GM12878 (cell line): ENCODE data around the gene PRKAG2. TPM values are rescaled to one million over a fixed set of nuclear protein-coding genes. Genes with fewer than 3 reads are reported as not detected.

Source experiments
- ATAC-seq: fragments of 200-7000 bp; cut with Tn5 transposase; 3 replicates; pipeline ENCODE4 v1.9.1; 2020; ENCODE audit warnings: mild to moderate bottlenecking, moderate library complexity
- BruUV-seq: library from RNA; stranded (reverse); fragments of 400-500 nt; replicated peaks from 2 replicates; lab custom pipeline; 2021; lab: Mats Ljungman, UMichigan
- CTCF ChIA-PET: fragments of 300-600 bp; sonication (Branson Sonifier 250); formaldehyde crosslinking; extraction: SDS; loops from one replicate; lab custom pipeline; 2021; ENCODE audit warnings: inconsistent platforms; lab: Yijun Ruan, JAX
- POLR2A ChIA-PET: fragments of 350-600 bp; formaldehyde crosslinking; extraction: SDS; loops from one replicate; lab custom pipeline; 2021; ENCODE audit warnings: inconsistent platforms; lab: Charles Lee
- RAD21 ChIA-PET: fragments of 300-600 bp; sonication (Branson Sonifier 250); formaldehyde crosslinking; loops from one replicate; lab custom pipeline; 2023; ENCODE audit warnings: antibody characterized with exemption; ENCODE audit not compliant: unreplicated experiment; lab: Charles Lee
- SMC1A ChIA-PET: fragments of 300-600 bp; sonication (Branson Sonifier 250); formaldehyde crosslinking; loops from one replicate; lab custom pipeline; 2023; ENCODE audit not compliant: unreplicated experiment, uncharacterized antibody; lab: Charles Lee
- DNase-seq: peaks from one replicate; pipeline ENCODE4 v3.0.0-alpha.2; 2011; ENCODE audit warnings: low read depth, low spot score
- FAIRE-seq: peaks from 3 replicates; lab custom pipeline; 2011; peaks lifted over from hg19 to GRCh38; lab: Jason Lieb, UNC
- H2AFZ ChIP-seq: 2 replicates; pipeline ENCODE4 v1.6.0; 2011; ENCODE audit warnings: low read depth, low read length, control low read depth; ENCODE audit not compliant: control insufficient read depth
- H3K27ac ChIP-seq: 2 replicates; pipeline ENCODE4 v1.5.1; 2011; ENCODE audit warnings: control low read depth; ENCODE audit not compliant: control insufficient read depth, insufficient read depth
- H3K27me3 ChIP-seq, 2 experiments: replicated peaks in 1 of 2; 2 replicates each; pipeline versions ENCODE4 v1.6.0 to v1.6.1; 2011; ENCODE audit warnings: low read length in 1 of 2; ENCODE audit not compliant: control insufficient read depth in 2 of 2, insufficient read depth in 2 of 2
- H3K36me3 ChIP-seq, 2 experiments: 2 replicates each; pipeline ENCODE4 v1.5.1; 2011; ENCODE audit warnings: low read length in 1 of 2; ENCODE audit not compliant: control insufficient read depth in 2 of 2, insufficient read depth in 2 of 2
- H3K4me1 ChIP-seq: 2 replicates; pipeline ENCODE4 v1.6.1; 2011; ENCODE audit warnings: mild to moderate bottlenecking, low read length, moderate library complexity, mixed read lengths; ENCODE audit not compliant: control insufficient read depth, insufficient read depth
- H3K4me2 ChIP-seq: 2 replicates; pipeline ENCODE4 v1.6.0; 2011; ENCODE audit warnings: control low read depth; ENCODE audit not compliant: control insufficient read depth, insufficient read depth
- H3K4me3 ChIP-seq: fragments of 200-600 bp; sonication (generic); 2 replicates; pipeline ENCODE4 v1.5.1; 2016
- H3K79me2 ChIP-seq: 2 replicates; pipeline ENCODE4 v1.6.0; 2011; ENCODE audit warnings: low read length; ENCODE audit not compliant: control insufficient read depth, insufficient read depth
- H3K9ac ChIP-seq: 2 replicates; pipeline ENCODE4 v1.8.0; 2011; ENCODE audit warnings: low read length, control low read depth, mixed read lengths; ENCODE audit not compliant: control insufficient read depth, insufficient read depth
- H3K9me3 ChIP-seq: replicated peaks from 3 replicates; pipeline ENCODE4 v1.5.1; 2011; ENCODE audit warnings: mild to moderate bottlenecking, low read length; ENCODE audit not compliant: control insufficient read depth, insufficient read depth
- H4K20me1 ChIP-seq: 2 replicates; pipeline ENCODE4 v1.6.0; 2011; ENCODE audit not compliant: control insufficient read depth, insufficient read depth
- GABPA ChIP-seq: IDR thresholded peaks from 2 replicates; pipeline ENCODE4 v1.6.1; 2014; ENCODE audit warnings: antibody characterized with exemption, low read depth, mild to moderate bottlenecking, inconsistent platforms
- PKNOX1 ChIP-seq: fragments of 450-650 bp; IDR thresholded peaks from 2 replicates; pipeline ENCODE4 v1.6.1; 2016; ENCODE audit warnings: mild to moderate bottlenecking
- POLR2AphosphoS2 ChIP-seq: IDR thresholded peaks from 2 replicates; pipeline ENCODE4 v1.6.1; 2011; ENCODE audit warnings: low read depth, mild to moderate bottlenecking, low read length, improper control_type of control experiment, moderate library complexity
- SPI1 ChIP-seq: IDR thresholded peaks from 2 replicates; pipeline ENCODE4 v1.6.1; 2011; ENCODE audit warnings: low read depth, mild to moderate bottlenecking, low read length, moderate library complexity, borderline replicate concordance; ENCODE audit not compliant: insufficient read depth
- YY1 ChIP-seq: IDR thresholded peaks from 2 replicates; pipeline ENCODE4 v1.6.1; 2011; ENCODE audit warnings: low read depth, mild to moderate bottlenecking, low read length
- WGBS: methylation state at CpG from one replicate; pipeline ENCODE4 v1.1.6; 2016; ENCODE audit warnings: low lambda C conversion rate; ENCODE audit not compliant: insufficient replicate concordance, insufficient coverage; ENCODE audit errors: missing lambda C conversion rate; 5-methylcytosine and 5-hydroxymethylcytosine counted together
- in situ Hi-C: fragments of 300-500 bp; cut with MboI; formaldehyde crosslinking; loops from 9 replicates; pipeline ENCODE4 v1.14.3; 2018; ENCODE audit warnings: mixed read lengths
- intact Hi-C: fragments of 100-400 bp; cut with micrococcal nuclease; formaldehyde crosslinking; loops from one replicate; pipeline ENCODE4 v1.14.2; 2022; ENCODE audit not compliant: unreplicated experiment
- polyA plus RNA-seq, 11 experiments: library from polyadenylated mRNA; depleted of rRNA in 4 of 11; unstranded in 6 of 11; stranded (reverse) in 5 of 11; fragments of >200 nt; fragmentation: Nextera tagmentation in 4 of 11; fragmentation: Illumina TruSeq in 1 of 11; extraction: Ambion mirVana in 4 of 11; extraction: Trizol in 1 of 11; gene quantifications; 1 replicate in 1 of 11; 2 replicates in 10 of 11; pipeline versions ENCODE4 v1.2.1 to v1.2.3, GENCODE V29; 2011 to 2016; ENCODE audit warnings: inconsistent platforms in 2 of 11, missing spikeins in 2 of 11, low read depth in 1 of 11
- total RNA-seq, 4 experiments: library from RNA; depleted of rRNA in 3 of 4; stranded (reverse); fragments of >200 nt in 3 of 4; fragmentation: Illumina TruSeq in 1 of 4; extraction: Trizol in 1 of 4; gene quantifications; 2 replicates each; pipeline versions ENCODE4 v1.2.1 to v1.2.3, GENCODE V29; 2013 to 2021
- TF ChIP-seq, protein P1 (sequence below): fragments of 150-350 bp; IDR thresholded peaks from 2 replicates; pipeline ENCODE4 v1.6.1; 2014; ENCODE audit warnings: mild to moderate bottlenecking, low read depth, low read length

PRKAG2 gene
- total and polyA plus RNA-seq, 10 of the 15 experiments (the other 5 are each of a cell fraction or from before 2014, with no cell fraction given) = 3.4 to 8.9 (median 6.8) TPM

DNA sequence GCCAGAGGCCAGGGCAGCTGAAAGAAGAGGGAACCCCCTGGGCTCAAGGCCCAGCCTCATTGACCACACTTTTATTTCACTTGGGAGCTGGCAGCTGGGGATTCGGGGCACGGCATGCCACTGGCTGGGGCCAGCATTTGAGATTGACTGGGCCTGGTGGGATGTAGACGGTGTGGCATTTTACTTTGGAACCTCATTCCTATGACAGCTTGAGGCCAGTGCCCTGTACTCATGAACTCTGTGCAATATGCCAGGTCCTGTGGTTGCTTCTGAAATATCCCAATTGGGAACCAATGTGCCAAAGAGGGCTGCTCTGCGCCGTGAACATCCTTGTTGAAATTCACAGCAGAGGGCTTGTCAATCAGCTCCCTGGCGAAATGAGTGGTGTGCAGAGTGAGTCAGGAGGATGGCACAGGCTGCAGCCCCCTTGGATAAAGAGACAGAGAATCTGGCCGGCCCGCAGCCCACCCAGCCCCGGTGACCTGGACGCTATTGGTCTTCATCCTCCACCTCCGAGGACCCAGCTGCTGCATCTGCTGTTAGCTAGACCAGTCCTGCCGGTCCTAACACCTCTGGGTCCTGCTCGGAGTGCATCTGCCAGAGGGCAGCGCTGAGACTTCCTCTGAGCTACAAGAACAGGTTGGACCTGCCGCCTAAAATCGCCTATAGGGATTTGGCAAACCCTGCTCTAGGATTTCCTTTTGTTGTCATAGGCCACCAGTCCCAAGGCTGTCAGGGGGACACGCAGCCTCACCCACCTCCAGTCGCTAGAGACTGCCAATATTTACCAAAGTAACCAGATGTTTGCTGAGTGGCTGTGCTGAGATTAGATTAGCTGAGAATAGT is 58.0 kb downstream of the PRKAG2 start:
- ATAC-seq (no peak), FAIRE-seq (no peak), DNase-seq (no peak)
- H3K9me3 ChIP-seq = no peaks in the 10 kb centered on the region
- no peaks in the 10 kb centered on the region for H3K79me2 ChIP-seq
- POLR2A ChIA-PET = no interaction called here
- intact Hi-C loops = no loop called here
- no peak overlapping the region for H2AFZ ChIP-seq
- no peak overlapping the region for H3K27ac ChIP-seq
- no peak overlapping the region for H3K4me2 ChIP-seq
- H3K4me3 ChIP-seq = no peak overlapping the region
- no TSS peak for BruUV-seq
- no peak for TF ChIP-seq PKNOX1
- TF ChIP-seq, protein P1, sequence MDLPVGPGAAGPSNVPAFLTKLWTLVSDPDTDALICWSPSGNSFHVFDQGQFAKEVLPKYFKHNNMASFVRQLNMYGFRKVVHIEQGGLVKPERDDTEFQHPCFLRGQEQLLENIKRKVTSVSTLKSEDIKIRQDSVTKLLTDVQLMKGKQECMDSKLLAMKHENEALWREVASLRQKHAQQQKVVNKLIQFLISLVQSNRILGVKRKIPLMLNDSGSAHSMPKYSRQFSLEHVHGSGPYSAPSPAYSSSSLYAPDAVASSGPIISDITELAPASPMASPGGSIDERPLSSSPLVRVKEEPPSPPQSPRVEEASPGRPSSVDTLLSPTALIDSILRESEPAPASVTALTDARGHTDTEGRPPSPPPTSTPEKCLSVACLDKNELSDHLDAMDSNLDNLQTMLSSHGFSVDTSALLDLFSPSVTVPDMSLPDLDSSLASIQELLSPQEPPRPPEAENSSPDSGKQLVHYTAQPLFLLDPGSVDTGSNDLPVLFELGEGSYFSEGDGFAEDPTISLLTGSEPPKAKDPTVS = no peak
- TF ChIP-seq YY1 = no peak
- TF ChIP-seq SPI1 = no peak
- no peak for TF ChIP-seq POLR2AphosphoS2
- no peak for TF ChIP-seq GABPA
- in situ Hi-C loops = no loop called here
- WGBS = 70% methylated on average over 18 of the region's 18 CpGs
- no peaks in the 10 kb centered on the region for H3K36me3 ChIP-seq
- H3K27me3 ChIP-seq = peaks cover 0 to 4% of the 10 kb centered on the region in 2 experiments; a peak in 3 of 4 replicates
- H3K4me1 ChIP-seq = no peaks in the 10 kb centered on the region
- no peaks in the 10 kb centered on the region for H4K20me1 ChIP-seq
- H3K9ac ChIP-seq = no peak overlapping the region
- RAD21 ChIA-PET = no interaction called here
- CTCF ChIA-PET = no interaction called here
- SMC1A ChIA-PET = no interaction called here
